Measurements from ENCODE around the gene CALU. TPM values are rescaled to one million over a fixed set of nuclear protein-coding genes. Genes with fewer than 3 reads are reported as not detected.

CALU gene
- total RNA-seq, 4 donors from 2014 or later: 23.6 to 1,780 (median 44.0) TPM

DNA sequence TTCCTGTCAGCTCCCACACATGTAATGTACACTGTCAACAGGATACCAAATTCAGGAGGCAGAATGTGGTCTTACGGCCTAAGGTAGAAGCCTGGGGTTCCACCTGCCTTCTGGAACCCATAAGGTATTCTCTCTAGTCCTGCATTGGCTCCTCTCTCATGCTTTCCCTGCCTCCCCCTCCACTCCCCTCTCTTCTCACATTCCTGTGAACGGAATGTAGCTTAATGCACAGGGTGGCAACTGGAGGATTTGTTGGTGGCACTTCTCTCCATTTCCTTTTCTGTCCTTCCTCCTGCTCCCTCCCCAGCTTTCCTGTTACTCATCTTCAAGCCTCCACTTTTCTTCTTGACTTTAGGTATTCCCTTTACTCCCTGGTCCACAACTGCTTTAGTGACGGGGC lies 79.5 kb downstream of the CALU start:
- DNase-seq: no peak
- H3K27ac ChIP-seq: no peak overlapping the region
- WGBS, 2 donors (ENCODE audit: low coverage in 1 of 2): 73 to 76% methylated on average over 2 to 3 of the region's 3 CpGs
- intact Hi-C loops (cut with DNase I; ENCODE audit: low total_unique reads): no loop called here
- TF ChIP-seq POLR2AphosphoS5 (IDR thresholded peaks at IDR 0.05) (no peak), EP300 (IDR thresholded peaks at IDR 0.05; ENCODE audit: low read depth) (no peak), POLR2A (IDR thresholded peaks at IDR 0.05) (no peak)
- TF ChIP-seq, protein P1, sequence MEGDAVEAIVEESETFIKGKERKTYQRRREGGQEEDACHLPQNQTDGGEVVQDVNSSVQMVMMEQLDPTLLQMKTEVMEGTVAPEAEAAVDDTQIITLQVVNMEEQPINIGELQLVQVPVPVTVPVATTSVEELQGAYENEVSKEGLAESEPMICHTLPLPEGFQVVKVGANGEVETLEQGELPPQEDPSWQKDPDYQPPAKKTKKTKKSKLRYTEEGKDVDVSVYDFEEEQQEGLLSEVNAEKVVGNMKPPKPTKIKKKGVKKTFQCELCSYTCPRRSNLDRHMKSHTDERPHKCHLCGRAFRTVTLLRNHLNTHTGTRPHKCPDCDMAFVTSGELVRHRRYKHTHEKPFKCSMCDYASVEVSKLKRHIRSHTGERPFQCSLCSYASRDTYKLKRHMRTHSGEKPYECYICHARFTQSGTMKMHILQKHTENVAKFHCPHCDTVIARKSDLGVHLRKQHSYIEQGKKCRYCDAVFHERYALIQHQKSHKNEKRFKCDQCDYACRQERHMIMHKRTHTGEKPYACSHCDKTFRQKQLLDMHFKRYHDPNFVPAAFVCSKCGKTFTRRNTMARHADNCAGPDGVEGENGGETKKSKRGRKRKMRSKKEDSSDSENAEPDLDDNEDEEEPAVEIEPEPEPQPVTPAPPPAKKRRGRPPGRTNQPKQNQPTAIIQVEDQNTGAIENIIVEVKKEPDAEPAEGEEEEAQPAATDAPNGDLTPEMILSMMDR (IDR thresholded peaks at IDR 0.05): no peak
- no peaks in the 10 kb centered on the region for H3K27me3 ChIP-seq
- H3K4me1 ChIP-seq: no peaks in the 10 kb centered on the region
- no peaks in the 10 kb centered on the region for H3K36me3 ChIP-seq
- no peak overlapping the region for H3K4me3 ChIP-seq
- in situ Hi-C loops (cut with MboI; ENCODE audit: low pct_ligation_motif_present in 1 of 4, low pct_unique_long_range_greater_than_20kb in 1 of 4, low sequenced_read_pairs in 3 of 4): no loop called here
- no peaks in the 10 kb centered on the region for H3K9me3 ChIP-seq

Small RNA genes within 50 kb of the gene (small RNA-seq; reads per million reads assigned to genes)
- gene RN7SL81P (0 reads per million in 4 donors), gene RNA5SP242 (48.5 to 93.7 (median 69.9) reads per million in 4 donors), gene RNA5SP243 (0 to 0.28 (median 0.16) reads per million in 4 donors)

Other genes with a start within 250 kb of the CALU start
- 1 to 10 TPM in 1 of 4 donors, under 1 TPM in 2, not detected in 1; 0.27 to 1.4 (median 0.48) TPM for gene GARIN1A, start 67.1 kb upstream of the CALU start, total RNA-seq
- not detected for gene OPN1SW, start 36.4 kb downstream of the CALU start, total RNA-seq
- gene CCDC136, start 52.6 kb downstream of the CALU start, total RNA-seq: 10 to 100 TPM in 2 of 4 donors, 1 to 10 TPM in 2; 1.9 to 16.5 (median 8.3) TPM
- 100 to 1,000 TPM in 1 of 4 donors, 10 to 100 TPM in 3; 21.3 to 234 (median 57.9) TPM for gene FLNC, start 91.0 kb downstream of the CALU start, total RNA-seq
- 100 to 1,000 TPM in 1 of 4 donors, 10 to 100 TPM in 3; 25.5 to 128 (median 63.2) TPM for gene ATP6V1F, start 123.5 kb downstream of the CALU start, total RNA-seq
- under 1 TPM in 3 of 4 donors, not detected in 1; 0.32 to 0.75 (median 0.68) TPM for gene KCP, start 171.3 kb downstream of the CALU start, total RNA-seq
- gene IRF5, start 198.6 kb downstream of the CALU start, total RNA-seq: 1 to 10 TPM; 2.2 to 10.0 (median 6.2) TPM